GM21526 (cell line): ENCODE results near the gene MCAM.
A peak's percentile ranks its signal among the peaks of the same experiment; 100 is the strongest.

Experiments
- ATAC-seq: cut with Tn5 transposase; IDR thresholded peaks from one replicate; pipeline ENCODE4 v1.9.1; 2021; ENCODE audit warnings: moderate library complexity; ENCODE audit not compliant: unreplicated experiment, low FRiP score

MCAM gene

GRCh38 chr11:119332111-119332765 is 15.3 kb upstream of the MCAM start:
- ATAC-seq, result no peak

- ATAC-seq, result no peak
Observed at GRCh38 chr11:119330237-119330636, 13.3 kb upstream of the MCAM start.

GRCh38 chr11:119329320-119329719 is 12.4 kb upstream of the MCAM start:
- no peak for ATAC-seq

GRCh38 chr11:119324189-119324588 is 7.3 kb upstream of the MCAM start:
- ATAC-seq, result no peak

- ATAC-seq, result no peak
Observed at GRCh38 chr11:119323532-119324033, 6.7 kb upstream of the MCAM start.

- ATAC-seq, result no peak
Observed at GRCh38 chr11:119322921-119323531, 6.1 kb upstream of the MCAM start.

GRCh38 chr11:119322360-119322739 is 5.4 kb upstream of the MCAM start:
- no peak for ATAC-seq

GRCh38 chr11:119320776-119321524 is 4.0 kb upstream of the MCAM start:
- peak; percentile 43 for ATAC-seq

- no peak for ATAC-seq
Observed at GRCh38 chr11:119320240-119320775, 3.4 kb upstream of the MCAM start.

- no peak for ATAC-seq
Observed at GRCh38 chr11:119319700-119320239, 2.8 kb upstream of the MCAM start.

- no peak for ATAC-seq
Observed at GRCh38 chr11:119319136-119319699, 2.3 kb upstream of the MCAM start.

GRCh38 chr11:119318240-119319135 is 1.6 kb upstream of the MCAM start:
- no peak for ATAC-seq

- ATAC-seq, result no peak
Observed at GRCh38 chr11:119317592-119318239, 786 bp upstream of the MCAM start.

GRCh38 chr11:119316016-119316728 is 758 bp downstream of the MCAM start:
- no peak for ATAC-seq

- no peak for ATAC-seq
Observed at GRCh38 chr11:119315131-119316015, 1.6 kb downstream of the MCAM start.

GRCh38 chr11:119314726-119315125 is 2.2 kb downstream of the MCAM start:
- no peak for ATAC-seq

GRCh38 chr11:119310682-119311052 is 6.3 kb downstream of the MCAM start:
- ATAC-seq, result no peak
